Stimulated activated CD4-positive, alpha-beta T cell treated with anti-CD3 and anti-CD28 coated beads, Interleukin-12 subunit alpha, Interleukin-12 subunit beta, amount 100 ng/mL, for 4 hours (primary cell): Measurements from ENCODE around the gene RFC1.

Experiments used
- DNase-seq: peaks from one replicate; pipeline ENCODE4 v3.0.0-alpha.2; 2020

Gene RFC1

GRCh38 chr4:39349326-39349725 lies 16.8 kb downstream of the RFC1 start:
- no peak for DNase-seq

DNA sequence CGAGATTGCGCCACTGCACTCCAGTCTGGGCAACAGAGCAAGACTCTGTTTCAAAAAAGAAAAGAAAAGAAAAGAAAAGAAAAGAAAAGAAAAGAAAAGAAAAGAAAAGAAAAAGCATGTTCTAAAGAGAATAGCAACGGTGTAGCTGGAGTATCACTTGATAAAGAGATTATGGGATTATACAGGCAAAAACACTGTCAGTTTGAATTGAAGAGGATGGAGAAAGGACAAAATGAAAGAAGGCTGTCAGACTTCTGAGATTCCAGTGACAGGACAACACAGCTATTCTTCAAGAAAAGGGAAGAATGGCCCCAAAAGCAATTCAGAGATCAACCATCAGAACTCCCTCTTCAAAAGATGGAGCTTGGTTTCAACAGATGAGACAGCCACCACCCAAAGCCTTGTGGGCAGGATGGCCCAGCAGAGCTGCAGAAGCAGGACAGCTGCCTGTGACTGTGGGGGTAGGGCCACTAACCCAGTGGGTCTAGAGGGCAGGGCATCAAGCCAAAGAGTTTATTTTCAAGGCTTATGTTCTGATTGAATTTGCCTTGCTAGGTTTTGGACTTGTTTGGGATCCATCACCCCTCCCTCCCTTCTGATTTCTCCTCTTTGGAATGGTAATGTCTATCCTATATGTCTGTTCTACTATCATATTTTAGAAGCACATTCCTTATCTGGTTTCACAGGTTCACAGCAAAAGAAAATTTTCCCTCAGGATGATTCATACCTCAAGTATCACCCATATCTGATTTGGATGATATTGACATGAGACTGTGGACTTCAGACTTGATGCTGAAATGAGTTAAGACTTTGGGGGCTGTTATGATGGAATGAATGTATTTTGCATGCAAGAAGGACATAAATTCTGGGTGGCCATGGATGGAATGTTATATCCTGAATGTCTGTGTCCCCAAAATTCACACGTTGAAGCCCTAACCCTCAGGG lies 17.5 kb downstream of the RFC1 start:
- no peak for DNase-seq

- no peak for DNase-seq
Measured at GRCh38 chr4:39346856-39347519, 19.2 kb downstream of the RFC1 start.

- no peak for DNase-seq
Measured at GRCh38 chr4:39342731-39343130, 23.4 kb downstream of the RFC1 start.

- no peak for DNase-seq
Measured at GRCh38 chr4:39341075-39341725, 25.0 kb downstream of the RFC1 start.

DNA sequence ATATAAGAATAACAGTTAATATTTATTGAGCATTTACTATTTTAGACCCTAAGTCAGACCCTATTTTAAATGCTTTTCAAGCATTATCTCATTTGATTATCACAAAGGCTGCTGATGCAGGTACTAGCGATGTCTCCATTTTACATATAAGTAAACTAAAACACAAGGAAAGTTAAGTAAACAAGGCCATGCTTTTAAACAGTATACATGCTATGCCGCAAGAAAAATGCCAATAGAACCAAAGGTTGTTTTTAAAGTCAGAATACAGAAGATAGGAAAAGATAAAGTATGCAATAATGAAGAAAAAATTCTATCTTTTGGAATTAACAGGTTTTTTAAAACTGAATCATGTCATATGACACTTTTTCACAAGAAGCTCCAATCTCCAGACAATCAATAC lies 26.2 kb downstream of the RFC1 start:
- no peak for DNase-seq

DNA sequence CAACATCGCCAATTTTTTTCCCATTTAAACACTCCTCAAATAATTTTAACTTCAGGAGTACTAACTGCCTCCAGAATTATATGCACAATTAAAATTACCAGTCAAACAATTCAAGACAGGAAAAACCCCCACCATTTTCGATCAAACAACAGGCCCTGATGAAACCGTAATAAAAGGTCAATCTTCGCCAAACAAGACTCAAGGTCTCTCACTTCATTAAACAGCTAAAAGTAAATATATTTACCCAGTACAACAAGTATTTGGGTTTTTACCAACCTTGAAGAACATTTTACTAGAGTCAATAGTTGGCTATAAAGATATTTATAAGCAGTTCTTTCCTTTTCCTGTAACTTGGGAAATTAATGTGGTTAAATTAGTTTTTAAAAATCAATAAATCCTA lies 28.3 kb downstream of the RFC1 start:
- DNase-seq: no peak

- DNase-seq: no peak
Measured at GRCh38 chr4:39335566-39335965, 30.6 kb downstream of the RFC1 start.

DNA sequence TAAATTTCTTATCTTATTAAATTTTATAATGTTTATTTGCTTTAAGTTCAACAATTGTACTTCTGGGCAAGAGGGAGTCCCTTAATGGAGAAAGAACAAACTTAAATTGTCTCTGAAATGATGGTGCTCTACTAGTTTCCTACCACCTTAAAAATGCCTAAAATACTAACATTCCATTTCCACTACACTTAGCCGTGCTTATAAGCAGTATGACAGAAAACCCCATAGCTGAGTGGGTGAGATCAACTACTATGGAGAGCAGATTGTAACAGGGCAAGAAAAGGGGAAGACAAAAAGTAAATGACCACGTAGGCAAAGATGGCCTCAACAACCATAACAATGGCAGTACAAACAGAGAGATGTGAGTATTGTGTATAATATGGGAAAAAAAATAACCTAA lies 35.0 kb downstream of the RFC1 start:
- no peak for DNase-seq

DNA sequence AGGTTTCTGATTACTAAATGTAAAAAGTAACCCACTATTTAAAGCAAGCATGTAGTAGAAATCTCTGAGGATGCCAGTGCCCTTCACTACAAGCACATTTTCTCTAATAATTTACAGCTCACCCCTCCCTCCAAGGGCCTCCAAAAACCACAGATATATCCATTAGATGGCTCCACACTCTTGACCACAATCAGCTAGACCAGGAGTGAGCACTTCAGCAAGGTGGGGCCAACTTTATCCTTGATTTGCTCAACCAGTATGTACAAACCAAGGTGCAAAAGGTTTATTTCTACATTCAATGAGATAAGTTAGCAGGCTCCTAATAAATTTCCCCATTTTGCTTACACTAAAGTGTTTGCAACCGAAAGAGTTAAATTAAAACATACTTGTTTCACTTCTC lies 35.8 kb downstream of the RFC1 start:
- no peak for DNase-seq

- no peak for DNase-seq
Measured at GRCh38 chr4:39326468-39326977, 39.6 kb downstream of the RFC1 start.

DNA sequence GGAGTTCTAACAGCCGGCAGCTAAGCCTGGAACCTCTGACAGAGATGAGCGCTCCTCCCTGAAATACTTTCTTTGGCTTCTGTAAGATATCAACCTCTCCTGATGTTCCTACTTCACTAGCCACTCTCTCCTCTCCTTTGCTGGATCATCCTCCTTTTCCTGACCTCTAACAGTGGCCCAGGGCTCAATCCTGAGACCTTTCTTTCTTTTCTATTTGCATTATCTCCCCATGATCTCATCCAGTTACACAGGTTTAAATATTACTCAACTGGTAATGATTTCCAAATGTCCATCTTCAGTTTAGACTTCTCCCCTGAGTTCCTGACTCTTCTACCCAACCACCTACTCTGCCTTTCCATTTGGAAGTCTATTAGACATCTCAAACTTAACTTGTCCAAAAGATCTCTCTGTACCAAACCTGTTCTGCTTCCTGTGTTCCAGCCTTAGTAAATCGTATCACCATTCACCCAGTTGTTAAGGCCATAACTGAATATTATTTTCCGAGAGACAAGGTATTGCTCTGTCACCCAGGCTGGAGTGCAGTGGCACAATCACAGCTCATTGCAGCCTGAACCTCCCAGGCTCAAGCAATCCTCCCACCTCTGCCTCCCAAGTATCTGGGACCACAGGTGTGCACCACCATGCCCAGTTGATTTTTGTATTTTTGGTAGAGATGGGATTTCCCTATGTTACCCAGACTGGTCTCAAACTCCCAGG lies 41.1 kb downstream of the RFC1 start:
- DNase-seq: no peak

DNA sequence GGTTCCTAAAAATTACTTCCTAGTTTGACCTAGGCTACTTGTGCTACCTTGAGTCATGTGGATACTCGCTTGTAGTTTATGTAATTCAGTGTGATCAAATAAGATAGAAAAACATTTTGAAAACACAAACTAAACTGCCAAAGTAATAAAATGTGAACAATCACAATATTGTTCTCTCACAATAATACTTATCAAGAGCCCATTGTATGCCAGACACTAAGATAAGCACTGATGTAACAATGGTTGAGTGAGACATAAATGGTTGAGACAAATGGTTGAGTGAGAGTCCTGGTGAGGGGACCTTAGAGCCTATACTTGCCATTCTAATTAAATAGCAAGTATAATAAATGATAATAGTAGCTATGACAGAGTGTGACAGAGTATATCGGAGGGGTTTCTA lies 41.7 kb downstream of the RFC1 start:
- no peak for DNase-seq

DNA sequence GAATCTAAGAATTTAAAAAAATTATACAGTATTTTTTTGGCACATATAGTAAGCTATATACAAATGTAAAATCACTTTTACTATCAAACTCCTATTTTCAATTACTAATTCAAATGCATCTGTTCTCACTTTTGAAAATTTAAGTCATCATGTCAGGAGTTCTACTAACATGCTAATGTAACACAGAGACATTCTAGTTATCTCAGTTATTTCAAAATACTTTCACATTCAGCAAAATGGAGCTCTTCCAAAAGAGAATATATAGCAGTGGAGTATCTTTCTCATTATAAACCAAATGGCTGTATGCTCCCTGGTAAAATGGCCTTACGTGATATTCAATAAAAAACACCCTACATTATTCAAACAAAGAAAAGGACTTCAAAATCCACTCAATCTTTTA lies 42.3 kb downstream of the RFC1 start:
- no peak for DNase-seq

DNA sequence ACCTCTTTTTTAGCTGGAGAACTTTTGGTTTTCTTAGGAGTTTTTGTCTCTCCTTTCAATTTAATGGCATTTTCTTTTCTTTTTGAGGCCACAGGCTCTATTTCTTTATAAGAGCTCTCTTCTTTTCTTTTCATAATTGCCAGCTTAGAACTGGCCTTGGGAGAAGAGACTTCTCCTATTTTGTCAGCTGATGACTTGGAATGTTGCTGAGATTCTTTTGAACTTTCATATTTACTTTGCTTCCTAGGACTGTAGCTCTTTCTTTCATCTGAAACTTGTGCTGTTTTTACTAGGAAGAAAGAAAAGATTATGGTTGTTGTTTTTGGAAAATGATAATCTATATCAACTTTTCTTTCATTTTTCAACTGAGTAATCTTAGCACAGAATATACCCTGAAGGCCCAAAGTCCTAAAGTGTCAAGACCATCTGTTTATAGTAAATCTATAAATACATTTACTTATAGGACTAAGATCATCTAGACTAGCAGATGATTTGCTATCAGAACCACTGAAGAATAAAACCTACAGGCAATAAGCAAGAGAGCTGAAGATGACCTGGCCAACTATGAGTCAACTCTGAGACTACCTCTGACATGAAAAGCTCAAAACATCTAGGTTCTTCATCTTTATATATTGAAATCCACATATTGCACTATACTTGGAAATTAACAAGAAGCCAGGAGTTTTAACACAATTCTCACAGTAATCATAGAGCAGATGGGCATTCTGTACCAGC lies 45.6 kb downstream of the RFC1 start:
- no peak for DNase-seq

- DNase-seq: no peak
Measured at GRCh38 chr4:39319676-39320075, 46.5 kb downstream of the RFC1 start.

GRCh38 chr4:39312816-39313215 lies 53.3 kb downstream of the RFC1 start:
- no peak for DNase-seq

DNA sequence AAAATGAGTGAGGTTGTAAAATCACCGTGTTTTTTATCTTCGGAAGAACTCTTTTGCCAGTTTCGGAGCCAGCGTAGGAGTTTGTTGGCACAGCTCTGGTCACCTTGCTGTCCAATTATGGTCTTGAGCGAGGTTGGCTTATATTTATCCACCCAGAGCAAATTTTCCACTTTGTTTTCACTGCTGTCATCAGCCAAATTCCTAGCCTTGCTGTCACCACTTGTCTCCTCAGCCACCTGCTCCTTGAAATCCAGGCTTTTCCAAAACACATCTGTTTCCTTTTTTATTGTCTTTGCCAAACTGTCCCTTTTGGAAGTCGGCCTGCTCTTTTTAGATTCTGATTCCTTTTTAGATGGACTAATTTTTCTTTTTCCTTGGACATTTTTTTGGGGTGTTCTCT lies 57.6 kb downstream of the RFC1 start:
- DNase-seq: no peak

- no peak for DNase-seq
Measured at GRCh38 chr4:39305912-39306677, 60.1 kb downstream of the RFC1 start.

DNA sequence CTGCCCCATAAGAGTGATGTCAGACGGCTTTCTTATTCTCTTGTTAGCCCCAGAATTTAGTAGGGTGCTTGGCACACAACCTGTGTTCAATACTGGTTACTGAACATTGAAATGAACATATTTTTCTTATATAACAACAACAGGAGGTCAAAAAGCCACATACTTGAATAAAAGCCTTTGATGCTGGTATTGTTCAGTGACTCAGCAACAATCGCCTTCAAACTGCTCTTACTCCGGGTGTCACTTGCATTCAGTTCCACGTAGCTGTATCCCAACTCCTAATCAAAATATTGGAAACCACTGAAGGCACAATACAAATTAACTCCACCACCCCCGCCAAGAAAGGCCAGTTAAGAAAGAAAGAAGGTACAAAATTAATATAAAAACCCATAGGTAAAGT lies 61.5 kb downstream of the RFC1 start:
- DNase-seq: no peak

DNA sequence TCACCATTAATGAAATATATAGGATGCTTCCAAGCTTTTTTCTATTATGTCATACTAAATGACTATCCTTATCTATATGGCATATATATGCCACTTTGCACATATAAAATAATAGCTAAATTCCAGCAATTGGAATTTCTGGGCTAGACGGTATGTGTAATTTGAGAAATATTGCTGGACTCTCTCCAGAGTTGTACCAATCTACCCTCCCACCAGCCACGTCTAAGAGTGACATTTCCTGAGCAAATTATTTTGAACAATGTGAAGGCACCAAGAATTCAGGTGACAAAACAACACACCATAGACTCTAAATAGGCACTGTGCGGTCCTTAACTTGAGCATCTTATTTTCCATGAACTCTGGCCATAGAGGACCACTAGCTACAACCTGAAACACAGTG lies 62.3 kb downstream of the RFC1 start:
- no peak for DNase-seq

- DNase-seq: no peak
Measured at GRCh38 chr4:39302901-39303300, 63.3 kb downstream of the RFC1 start.
